NCI-H146 treated with DMSO at 0.1 percent for 48 hours (cell line): Measurements from ENCODE around the gene CLEC3B.

Experiments used
- DNase-seq: peaks from one replicate; lab custom pipeline; 2025; ENCODE audit not compliant: unreplicated experiment; lab: John Stamatoyannopoulos, UW

Gene CLEC3B

GRCh38 chr3:45002720-45003119, 23.4 kb upstream of the CLEC3B start:
- no peak for DNase-seq

- no peak for DNase-seq
These were observed 22.7 kb upstream of the CLEC3B start for GRCh38 chr3:45003406-45003805.

GRCh38 chr3:45003859-45004258, 22.2 kb upstream of the CLEC3B start:
- DNase-seq: no peak

- no peak for DNase-seq
These were observed 19.0 kb upstream of the CLEC3B start for GRCh38 chr3:45007091-45007490.

- DNase-seq: no peak
These were observed 18.0 kb upstream of the CLEC3B start for GRCh38 chr3:45008117-45008516.

GRCh38 chr3:45009868-45010267, 16.2 kb upstream of the CLEC3B start:
- DNase-seq: no peak

GRCh38 chr3:45010811-45011333, 15.2 kb upstream of the CLEC3B start:
- DNase-seq: no peak

GRCh38 chr3:45011756-45012508, 14.2 kb upstream of the CLEC3B start:
- DNase-seq: no peak

- DNase-seq: no peak
These were observed 13.5 kb upstream of the CLEC3B start for GRCh38 chr3:45012577-45012976.

GRCh38 chr3:45016916-45017315, 9.2 kb upstream of the CLEC3B start:
- no peak for DNase-seq

- no peak for DNase-seq
These were observed 8.3 kb upstream of the CLEC3B start for GRCh38 chr3:45017821-45018220.

- no peak for DNase-seq
These were observed 5.6 kb upstream of the CLEC3B start for GRCh38 chr3:45020534-45020933.

- DNase-seq: no peak
These were observed 4.4 kb upstream of the CLEC3B start for GRCh38 chr3:45021524-45022297.

GRCh38 chr3:45023675-45024074, 2.4 kb upstream of the CLEC3B start:
- DNase-seq: no peak

- DNase-seq: no peak
These were observed 1.4 kb upstream of the CLEC3B start for GRCh38 chr3:45024542-45025255.

GRCh38 chr3:45026957-45027356, 854 bp downstream of the CLEC3B start:
- DNase-seq: no peak

- no peak for DNase-seq
These were observed 1.3 kb downstream of the CLEC3B start for GRCh38 chr3:45027441-45027840.

GRCh38 chr3:45029216-45029615, 3.1 kb downstream of the CLEC3B start:
- no peak for DNase-seq

GRCh38 chr3:45029661-45030060, 3.6 kb downstream of the CLEC3B start:
- no peak for DNase-seq

- DNase-seq: no peak
These were observed 5.4 kb downstream of the CLEC3B start for GRCh38 chr3:45031531-45031930.

GRCh38 chr3:45032113-45032512, 6.0 kb downstream of the CLEC3B start:
- no peak for DNase-seq

- DNase-seq: no peak
These were observed 7.7 kb downstream of the CLEC3B start for GRCh38 chr3:45033791-45034190.
